ENCODE results near the gene SHISA9.

- no peak for TF ChIP-seq POLR2A (IDR thresholded peaks at IDR 0.05; ENCODE audit: low read length)
- TF ChIP-seq CTCF (IDR thresholded peaks at IDR 0.05): no peak
- TF ChIP-seq MAFK (IDR thresholded peaks at IDR 0.05; ENCODE audit: partially characterized antibody): no peak
- no peak for TF ChIP-seq USF2 (IDR thresholded peaks at IDR 0.05)
- no peak for TF ChIP-seq SMC3 (IDR thresholded peaks at IDR 0.05)
- TF ChIP-seq RFX5 (IDR thresholded peaks at IDR 0.05): no peak
These were observed 253.4 kb downstream of the SHISA9 start for GRCh38 chr16:13154799-13155198.

All from A549 (cell line).